ENCODE results near the gene CD300LB. TPM values are rescaled to one million over a fixed set of nuclear protein-coding genes. Genes with fewer than 3 reads are reported as not detected.

CD300LB gene
- total and polyA plus RNA-seq, 10 of the 15 experiments (the other 5 are each of a cell fraction or from before 2014, with no cell fraction given) = 0.08 to 0.57 (median 0.25) TPM; not detected in 4

GRCh38 chr17:74565126-74565525 is 33.9 kb upstream of the CD300LB start:
- BruUV-seq (replicated peaks) = no TSS peak
- FAIRE-seq (no peak), ATAC-seq (no peak), DNase-seq (ENCODE audit: low read depth, low spot score) (no peak)
- H3K27me3 ChIP-seq (replicated peaks in 1 of 2; ENCODE audit: control insufficient read depth in 2 of 2, insufficient read depth in 2 of 2, low read length in 1 of 2) = peaks cover 1 to 5% of the 10 kb centered on the region in 2 experiments; a peak in 3 of 4 replicates
- no peak overlapping the region for H3K4me3 ChIP-seq
- in situ Hi-C loops (cut with MboI) = no loop called here
- H4K20me1 ChIP-seq (ENCODE audit: control insufficient read depth, insufficient read depth) = no peaks in the 10 kb centered on the region
- ChIA-PET CTCF (interaction anchor here (1.0 to 3.8 kb wide), 9 partner anchors 9 to 172 kb away, joined by 3 to 34 read pairs (median 6); partner anchors contain the start of gene RAB37), RAD21 (ENCODE audit: unreplicated experiment) (no interaction called here), SMC1A (ENCODE audit: uncharacterized antibody, unreplicated experiment) (no interaction called here), POLR2A (no interaction called here)
- H3K9me3 ChIP-seq (replicated peaks; ENCODE audit: control insufficient read depth, insufficient read depth, low read length) = no peaks in the 10 kb centered on the region
- no peak overlapping the region for H3K9ac ChIP-seq (ENCODE audit: control insufficient read depth, insufficient read depth, low read length)
- no peak overlapping the region for H3K4me2 ChIP-seq (ENCODE audit: control insufficient read depth, insufficient read depth)
- no peaks in the 10 kb centered on the region for H3K36me3 ChIP-seq (ENCODE audit: control insufficient read depth in 2 of 2, insufficient read depth in 2 of 2, low read length in 1 of 2)
- no peaks in the 10 kb centered on the region for H3K4me1 ChIP-seq (ENCODE audit: control insufficient read depth, insufficient read depth, low read length)
- H3K79me2 ChIP-seq (ENCODE audit: control insufficient read depth, insufficient read depth, low read length) = no peaks in the 10 kb centered on the region
- no peak overlapping the region for H2AFZ ChIP-seq (ENCODE audit: control insufficient read depth, low read depth, low read length)
- WGBS (ENCODE audit: insufficient coverage, insufficient replicate concordance, low lambda C conversion rate, missing lambda C conversion rate) = 12% methylated on average over 5 of the region's 5 CpGs
- no peak overlapping the region for H3K27ac ChIP-seq (ENCODE audit: control insufficient read depth, insufficient read depth)
- intact Hi-C loops (cut with micrococcal nuclease; ENCODE audit: unreplicated experiment) = loop anchor here (5.0 kb wide), 1 partner anchor 82 kb away; no protein-coding TSS in a partner anchor
- TF ChIP-seq WRNIP1 (IDR thresholded peaks at IDR 0.05; ENCODE audit: borderline replicate concordance, low read depth, low read length) (no peak), ZNF24 (IDR thresholded peaks at IDR 0.05) (no peak), HDGF (IDR thresholded peaks at IDR 0.05) (no peak), CEBPB (IDR thresholded peaks at IDR 0.05; ENCODE audit: borderline replicate concordance in 1 of 2, low read depth in 2 of 2, low read length in 2 of 2) (no peak), CHD2 (IDR thresholded peaks at IDR 0.05; ENCODE audit: borderline replicate concordance, low read depth, low read length) (no peak), RAD51 (IDR thresholded peaks at IDR 0.05) (no peak), RAD21 (IDR thresholded peaks at IDR 0.05; ENCODE audit: insufficient read depth, low read depth, low read length) (no peak), BACH1 (IDR thresholded peaks at IDR 0.05; ENCODE audit: borderline replicate concordance) (no peak)
- TF ChIP-seq, protein P1, sequence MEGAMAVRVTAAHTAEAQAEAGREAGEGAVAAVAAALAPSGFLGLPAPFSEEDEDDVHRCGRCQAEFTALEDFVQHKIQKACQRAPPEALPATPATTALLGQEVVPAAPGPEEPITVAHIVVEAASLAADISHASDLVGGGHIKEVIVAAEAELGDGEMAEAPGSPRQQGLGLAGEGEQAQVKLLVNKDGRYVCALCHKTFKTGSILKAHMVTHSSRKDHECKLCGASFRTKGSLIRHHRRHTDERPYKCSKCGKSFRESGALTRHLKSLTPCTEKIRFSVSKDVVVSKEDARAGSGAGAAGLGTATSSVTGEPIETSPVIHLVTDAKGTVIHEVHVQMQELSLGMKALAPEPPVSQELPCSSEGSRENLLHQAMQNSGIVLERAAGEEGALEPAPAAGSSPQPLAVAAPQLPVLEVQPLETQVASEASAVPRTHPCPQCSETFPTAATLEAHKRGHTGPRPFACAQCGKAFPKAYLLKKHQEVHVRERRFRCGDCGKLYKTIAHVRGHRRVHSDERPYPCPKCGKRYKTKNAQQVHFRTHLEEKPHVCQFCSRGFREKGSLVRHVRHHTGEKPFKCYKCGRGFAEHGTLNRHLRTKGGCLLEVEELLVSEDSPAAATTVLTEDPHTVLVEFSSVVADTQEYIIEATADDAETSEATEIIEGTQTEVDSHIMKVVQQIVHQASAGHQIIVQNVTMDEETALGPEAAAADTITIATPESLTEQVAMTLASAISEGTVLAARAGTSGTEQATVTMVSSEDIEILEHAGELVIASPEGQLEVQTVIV (IDR thresholded peaks at IDR 0.05; ENCODE audit: borderline replicate concordance, partially characterized antibody) = no peak
- TF ChIP-seq, protein P2, sequence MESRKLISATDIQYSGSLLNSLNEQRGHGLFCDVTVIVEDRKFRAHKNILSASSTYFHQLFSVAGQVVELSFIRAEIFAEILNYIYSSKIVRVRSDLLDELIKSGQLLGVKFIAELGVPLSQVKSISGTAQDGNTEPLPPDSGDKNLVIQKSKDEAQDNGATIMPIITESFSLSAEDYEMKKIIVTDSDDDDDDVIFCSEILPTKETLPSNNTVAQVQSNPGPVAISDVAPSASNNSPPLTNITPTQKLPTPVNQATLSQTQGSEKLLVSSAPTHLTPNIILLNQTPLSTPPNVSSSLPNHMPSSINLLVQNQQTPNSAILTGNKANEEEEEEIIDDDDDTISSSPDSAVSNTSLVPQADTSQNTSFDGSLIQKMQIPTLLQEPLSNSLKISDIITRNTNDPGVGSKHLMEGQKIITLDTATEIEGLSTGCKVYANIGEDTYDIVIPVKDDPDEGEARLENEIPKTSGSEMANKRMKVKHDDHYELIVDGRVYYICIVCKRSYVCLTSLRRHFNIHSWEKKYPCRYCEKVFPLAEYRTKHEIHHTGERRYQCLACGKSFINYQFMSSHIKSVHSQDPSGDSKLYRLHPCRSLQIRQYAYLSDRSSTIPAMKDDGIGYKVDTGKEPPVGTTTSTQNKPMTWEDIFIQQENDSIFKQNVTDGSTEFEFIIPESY (IDR thresholded peaks at IDR 0.05) = no peak
- TF ChIP-seq, protein P3, sequence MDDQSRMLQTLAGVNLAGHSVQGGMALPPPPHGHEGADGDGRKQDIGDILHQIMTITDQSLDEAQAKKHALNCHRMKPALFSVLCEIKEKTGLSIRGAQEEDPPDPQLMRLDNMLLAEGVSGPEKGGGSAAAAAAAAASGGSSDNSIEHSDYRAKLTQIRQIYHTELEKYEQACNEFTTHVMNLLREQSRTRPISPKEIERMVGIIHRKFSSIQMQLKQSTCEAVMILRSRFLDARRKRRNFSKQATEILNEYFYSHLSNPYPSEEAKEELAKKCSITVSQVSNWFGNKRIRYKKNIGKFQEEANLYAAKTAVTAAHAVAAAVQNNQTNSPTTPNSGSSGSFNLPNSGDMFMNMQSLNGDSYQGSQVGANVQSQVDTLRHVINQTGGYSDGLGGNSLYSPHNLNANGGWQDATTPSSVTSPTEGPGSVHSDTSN (IDR thresholded peaks at IDR 0.05; ENCODE audit: insufficient replicate concordance, low read depth, low read length) = no peak
- TF ChIP-seq, protein P4, sequence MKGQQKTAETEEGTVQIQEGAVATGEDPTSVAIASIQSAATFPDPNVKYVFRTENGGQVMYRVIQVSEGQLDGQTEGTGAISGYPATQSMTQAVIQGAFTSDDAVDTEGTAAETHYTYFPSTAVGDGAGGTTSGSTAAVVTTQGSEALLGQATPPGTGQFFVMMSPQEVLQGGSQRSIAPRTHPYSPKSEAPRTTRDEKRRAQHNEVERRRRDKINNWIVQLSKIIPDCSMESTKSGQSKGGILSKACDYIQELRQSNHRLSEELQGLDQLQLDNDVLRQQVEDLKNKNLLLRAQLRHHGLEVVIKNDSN (IDR thresholded peaks at IDR 0.05; ENCODE audit: borderline replicate concordance, extremely low read length, insufficient read depth, low read depth, low read length) = no peak
- TF ChIP-seq, protein P5, sequence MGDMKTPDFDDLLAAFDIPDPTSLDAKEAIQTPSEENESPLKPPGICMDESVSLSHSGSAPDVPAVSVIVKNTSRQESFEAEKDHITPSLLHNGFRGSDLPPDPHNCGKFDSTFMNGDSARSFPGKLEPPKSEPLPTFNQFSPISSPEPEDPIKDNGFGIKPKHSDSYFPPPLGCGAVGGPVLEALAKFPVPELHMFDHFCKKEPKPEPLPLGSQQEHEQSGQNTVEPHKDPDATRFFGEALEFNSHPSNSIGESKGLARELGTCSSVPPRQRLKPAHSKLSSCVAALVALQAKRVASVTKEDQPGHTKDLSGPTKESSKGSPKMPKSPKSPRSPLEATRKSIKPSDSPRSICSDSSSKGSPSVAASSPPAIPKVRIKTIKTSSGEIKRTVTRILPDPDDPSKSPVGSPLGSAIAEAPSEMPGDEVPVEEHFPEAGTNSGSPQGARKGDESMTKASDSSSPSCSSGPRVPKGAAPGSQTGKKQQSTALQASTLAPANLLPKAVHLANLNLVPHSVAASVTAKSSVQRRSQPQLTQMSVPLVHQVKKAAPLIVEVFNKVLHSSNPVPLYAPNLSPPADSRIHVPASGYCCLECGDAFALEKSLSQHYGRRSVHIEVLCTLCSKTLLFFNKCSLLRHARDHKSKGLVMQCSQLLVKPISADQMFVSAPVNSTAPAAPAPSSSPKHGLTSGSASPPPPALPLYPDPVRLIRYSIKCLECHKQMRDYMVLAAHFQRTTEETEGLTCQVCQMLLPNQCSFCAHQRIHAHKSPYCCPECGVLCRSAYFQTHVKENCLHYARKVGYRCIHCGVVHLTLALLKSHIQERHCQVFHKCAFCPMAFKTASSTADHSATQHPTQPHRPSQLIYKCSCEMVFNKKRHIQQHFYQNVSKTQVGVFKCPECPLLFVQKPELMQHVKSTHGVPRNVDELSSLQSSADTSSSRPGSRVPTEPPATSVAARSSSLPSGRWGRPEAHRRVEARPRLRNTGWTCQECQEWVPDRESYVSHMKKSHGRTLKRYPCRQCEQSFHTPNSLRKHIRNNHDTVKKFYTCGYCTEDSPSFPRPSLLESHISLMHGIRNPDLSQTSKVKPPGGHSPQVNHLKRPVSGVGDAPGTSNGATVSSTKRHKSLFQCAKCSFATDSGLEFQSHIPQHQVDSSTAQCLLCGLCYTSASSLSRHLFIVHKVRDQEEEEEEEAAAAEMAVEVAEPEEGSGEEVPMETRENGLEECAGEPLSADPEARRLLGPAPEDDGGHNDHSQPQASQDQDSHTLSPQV (IDR thresholded peaks at IDR 0.05) = no peak

Data from GM12878 (cell line).